GF-D8 (cell line): ENCODE data around the gene PTPRN2.

ENCODE experiments used
- DNase-seq: peaks from one replicate; lab custom pipeline; 2025; lab: John Stamatoyannopoulos, UW

PTPRN2 gene

GRCh38 chr7:157532068-157532467 lies 1055.6 kb downstream of the PTPRN2 start:
- DNase-seq = no peak

DNA sequence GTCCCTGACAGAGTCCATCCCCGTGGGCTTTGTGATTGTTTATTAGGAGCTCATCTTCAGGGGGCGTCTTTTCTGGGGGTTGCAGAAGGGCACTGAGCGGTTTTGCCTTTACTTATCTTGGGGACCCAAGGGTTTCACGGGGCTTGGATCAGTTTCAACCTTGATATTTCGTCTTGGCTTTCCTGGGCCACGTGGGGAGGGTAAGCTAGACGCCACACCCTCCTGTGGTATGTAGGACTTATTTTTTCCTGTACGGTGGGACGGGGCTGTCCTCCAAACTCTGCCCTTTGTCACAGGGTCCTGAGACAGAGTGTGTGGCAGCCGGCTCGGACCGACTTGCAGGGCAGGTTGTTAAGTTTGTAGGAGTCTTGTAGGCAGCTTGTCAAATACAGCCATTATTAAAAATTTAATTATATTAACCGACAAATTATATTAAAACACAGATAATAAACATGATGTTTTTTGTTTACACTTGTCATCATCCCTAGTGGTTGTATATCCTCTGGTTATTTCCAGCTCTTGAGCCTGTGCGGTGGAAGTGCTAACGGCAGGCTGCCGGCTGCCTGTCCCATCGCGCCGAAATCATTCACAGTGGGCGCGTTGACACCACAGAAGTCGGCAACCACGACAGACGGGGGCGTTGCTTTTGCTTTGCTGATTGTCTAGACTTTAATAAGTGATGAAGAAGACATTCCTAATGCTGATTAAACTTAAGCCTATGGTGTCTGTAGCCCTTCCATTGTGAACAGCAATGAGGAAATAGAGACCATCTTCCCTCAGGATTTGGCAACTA lies 1057.7 kb downstream of the PTPRN2 start:
- no peak for DNase-seq

DNA sequence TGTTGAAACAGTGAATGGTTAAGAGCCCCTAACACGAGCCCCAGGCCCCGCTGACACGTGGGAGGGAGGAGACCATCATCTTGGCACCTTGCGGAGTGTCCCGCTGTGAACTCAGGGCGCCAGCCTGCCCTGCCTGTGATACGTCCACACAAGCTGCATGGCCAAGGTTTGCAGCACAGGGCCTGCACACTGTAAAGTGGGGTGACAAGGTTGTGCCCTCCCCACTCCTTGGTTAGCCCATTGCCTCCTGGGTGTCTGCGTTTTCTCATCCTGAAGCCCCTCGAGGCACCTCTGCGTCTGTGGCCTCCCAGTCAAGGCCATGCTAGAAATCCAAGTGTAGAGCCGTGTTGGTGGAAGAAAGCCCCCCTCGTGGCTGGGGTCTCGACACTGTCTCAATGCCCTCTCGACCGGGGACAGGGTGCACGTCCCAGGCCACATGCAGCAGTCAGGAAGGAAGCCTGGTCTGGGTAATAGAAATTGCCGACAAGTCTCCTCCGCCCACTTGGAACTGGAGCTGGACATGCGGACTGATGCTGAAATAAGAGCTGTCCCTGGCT lies 1058.8 kb downstream of the PTPRN2 start:
- DNase-seq = no peak

DNA sequence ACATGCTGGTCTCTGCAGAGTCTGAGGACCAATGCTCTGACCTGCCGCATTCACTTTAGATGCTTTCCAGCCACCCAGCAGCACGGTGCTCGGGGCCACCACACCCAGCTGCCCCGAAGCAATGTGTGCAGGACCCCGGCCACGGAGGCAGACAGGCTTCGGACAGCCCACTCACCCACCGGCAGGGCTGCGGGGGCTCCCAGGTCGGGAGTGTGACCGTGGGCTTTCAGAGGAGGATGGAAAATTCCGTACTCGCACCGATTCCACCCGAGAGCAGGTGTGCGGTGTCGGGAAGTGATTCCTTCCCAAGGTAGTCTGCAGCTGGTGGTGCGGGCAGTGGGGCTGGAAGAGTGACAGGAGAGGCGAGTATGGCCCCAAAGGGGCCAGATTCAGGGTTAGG lies 1059.9 kb downstream of the PTPRN2 start:
- no peak for DNase-seq

DNA sequence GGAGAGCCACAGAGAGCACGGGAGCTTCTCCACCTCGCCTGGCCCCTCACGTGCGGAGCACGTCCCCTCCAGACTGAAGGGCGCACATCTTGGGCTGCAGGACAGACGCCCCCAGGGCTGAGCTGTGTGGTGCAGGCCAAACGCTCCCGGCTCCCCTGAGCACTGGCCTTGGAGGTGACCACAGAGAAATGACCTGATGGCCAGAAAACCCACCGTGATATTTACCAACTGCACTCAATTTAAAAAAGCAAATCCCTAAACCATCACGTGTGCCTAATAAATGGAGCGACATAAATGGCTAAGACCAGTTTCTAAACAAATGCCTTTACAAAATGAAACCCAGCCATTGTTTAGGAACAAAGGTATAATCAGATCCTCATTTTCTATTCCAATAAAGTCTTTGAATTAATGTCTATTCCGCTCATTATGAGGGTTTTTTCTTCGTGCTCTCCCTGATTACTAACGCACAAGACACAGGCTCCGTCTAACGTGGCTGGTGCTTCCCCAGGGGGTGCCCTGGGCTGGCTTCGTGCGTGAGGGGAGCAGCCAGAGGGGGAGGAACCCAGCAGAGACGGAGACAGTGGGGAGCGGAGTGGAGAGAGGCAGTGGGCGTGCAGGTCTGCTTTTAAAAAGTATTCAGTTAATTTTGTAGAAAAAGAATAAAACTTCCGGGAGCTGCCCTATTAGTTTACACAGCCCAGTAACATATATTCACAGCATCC lies 1060.5 kb downstream of the PTPRN2 start:
- DNase-seq = no peak

- no peak for DNase-seq
Measured at GRCh38 chr7:157526005-157526912, 1061.4 kb downstream of the PTPRN2 start.

DNA sequence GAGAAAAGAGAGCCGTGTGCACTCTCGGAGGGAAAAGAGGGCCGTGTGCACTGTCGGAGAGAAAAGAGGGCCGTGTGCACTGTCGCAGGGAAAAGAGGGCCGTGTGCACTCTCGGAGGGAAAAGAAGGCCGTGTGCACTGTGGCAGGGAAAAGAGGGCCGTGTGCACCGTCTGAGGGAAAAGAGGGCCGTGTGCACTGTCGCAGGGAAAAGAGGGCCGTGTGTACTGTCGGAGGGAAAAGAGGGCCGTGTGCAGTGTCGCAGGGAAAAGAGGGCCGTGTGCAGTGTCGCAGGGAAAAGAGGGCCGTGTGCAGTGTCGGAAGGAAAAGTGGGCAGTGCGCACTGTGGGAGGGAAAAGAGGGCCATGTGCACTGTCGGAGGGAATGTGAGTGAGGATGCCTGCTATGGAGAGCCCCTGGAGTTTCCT lies 1062.1 kb downstream of the PTPRN2 start:
- no peak for DNase-seq

DNA sequence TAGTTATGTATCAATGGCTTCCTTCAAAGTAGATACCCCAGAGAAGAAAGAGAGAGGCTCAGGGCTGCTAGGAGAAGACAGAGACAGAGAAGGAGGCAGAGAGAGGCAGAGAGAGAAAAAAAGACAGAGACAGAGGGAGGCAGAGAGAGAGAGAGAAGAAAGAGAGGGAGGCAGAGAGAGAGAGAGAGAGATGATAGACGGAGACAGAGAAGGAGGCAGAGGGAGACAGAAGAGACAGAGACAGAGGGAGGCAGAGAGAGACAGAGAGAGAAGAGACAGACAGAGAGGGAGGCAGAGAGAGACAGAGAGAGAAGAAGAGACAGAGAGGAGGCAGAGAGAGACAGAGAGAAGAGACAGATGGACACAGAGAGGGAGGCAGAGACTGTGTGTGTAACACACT lies 1062.9 kb downstream of the PTPRN2 start:
- no peak for DNase-seq

- DNase-seq = no peak
Measured at GRCh38 chr7:157523766-157524421, 1063.7 kb downstream of the PTPRN2 start.

DNA sequence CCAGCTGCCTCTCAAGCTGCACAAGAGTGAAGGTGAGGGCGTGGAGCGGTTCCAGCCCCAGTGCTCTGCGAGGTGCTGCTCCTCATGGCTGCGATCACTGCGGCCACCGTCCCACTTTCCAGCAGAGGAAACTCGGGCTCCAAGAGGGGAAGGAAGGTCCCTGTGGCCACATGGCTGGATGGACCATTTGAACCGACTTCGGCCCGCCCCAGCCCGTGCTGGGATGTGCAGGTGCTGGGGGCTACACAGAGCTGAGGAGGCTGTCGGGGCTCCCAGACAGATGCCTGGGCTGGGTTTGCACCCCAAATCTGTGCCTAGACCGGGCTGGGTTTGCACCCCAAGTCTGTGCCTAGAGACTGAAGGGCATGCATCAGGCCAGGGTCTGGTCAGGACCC lies 1064.3 kb downstream of the PTPRN2 start:
- no peak for DNase-seq

- no peak for DNase-seq
Measured at GRCh38 chr7:157522954-157523353, 1064.7 kb downstream of the PTPRN2 start.

DNA sequence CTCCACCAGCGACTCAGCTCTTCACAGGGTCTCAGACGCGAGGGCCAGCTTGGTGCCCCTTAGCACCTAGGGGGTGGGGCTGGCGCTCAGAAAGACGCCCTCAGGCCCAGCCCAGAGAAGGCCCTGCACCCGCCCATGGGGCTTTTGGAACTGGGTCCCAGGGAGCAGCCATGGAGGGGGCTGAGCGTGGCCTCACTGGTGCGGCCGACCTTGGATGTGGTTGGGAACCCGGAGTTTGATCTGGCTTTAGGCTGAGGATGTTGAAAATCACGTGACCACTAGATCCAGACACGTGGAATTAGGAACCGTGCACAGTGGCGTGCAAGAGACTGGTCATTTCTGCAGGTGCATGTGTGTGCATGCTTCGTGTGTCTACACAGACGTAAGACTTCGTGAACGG lies 1065.4 kb downstream of the PTPRN2 start:
- no peak for DNase-seq

- no peak for DNase-seq
Measured at GRCh38 chr7:157521752-157522151, 1065.9 kb downstream of the PTPRN2 start.

GRCh38 chr7:157521061-157521731 lies 1066.4 kb downstream of the PTPRN2 start:
- DNase-seq = no peak

GRCh38 chr7:157520249-157520648 lies 1067.4 kb downstream of the PTPRN2 start:
- DNase-seq = no peak

DNA sequence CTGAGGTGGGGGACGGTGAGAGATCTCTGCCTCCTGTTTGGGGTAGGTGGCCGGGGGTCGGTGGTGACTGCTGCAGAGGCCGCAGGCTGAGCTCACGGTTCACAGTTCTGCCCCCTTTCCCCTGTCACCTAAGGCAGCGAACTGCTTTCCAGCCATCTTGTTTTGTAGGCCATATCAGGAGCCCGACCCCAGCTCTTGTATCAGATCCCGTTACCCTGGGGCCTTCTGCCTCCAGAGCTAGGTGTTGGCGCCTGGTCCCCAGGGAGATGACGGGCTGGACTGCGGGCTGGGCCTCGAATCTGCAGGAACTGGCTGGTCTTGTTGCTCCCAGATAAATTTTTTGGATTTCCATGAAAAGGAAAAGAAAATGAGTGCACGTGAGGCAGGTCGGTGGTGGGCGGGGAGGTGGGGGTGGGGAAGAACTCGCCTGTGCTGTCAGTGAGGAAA lies 1067.8 kb downstream of the PTPRN2 start:
- no peak for DNase-seq

- no peak for DNase-seq
Measured at GRCh38 chr7:157519246-157519645, 1068.4 kb downstream of the PTPRN2 start.

- no peak for DNase-seq
Measured at GRCh38 chr7:157518514-157519175, 1069.0 kb downstream of the PTPRN2 start.

- no peak for DNase-seq
Measured at GRCh38 chr7:157517782-157518513, 1069.7 kb downstream of the PTPRN2 start.
